Heart left ventricle (tissue), 16 donors: ENCODE results near the gene ETV4. TPM values are rescaled to one million over a fixed set of nuclear protein-coding genes. Genes with fewer than 3 reads are reported as not detected.

Source experiments
- ATAC-seq, 4 donors: fragments of 200-7000 bp; cut with Tn5 transposase; one replicate each; pipeline ENCODE4 v1.9.1; 2020 to 2022; ENCODE audit warnings: moderate library complexity in 4 of 4, mild to moderate bottlenecking in 3 of 4, moderate number of reproducible peaks in 1 of 4
- DNase-seq, 5 donors: peaks; one replicate each; pipeline ENCODE4 v3.0.0-alpha.2; 2020
- H3K27ac ChIP-seq, 12 donors: fragments of 200-600 bp; sonication (generic) in 4 of 12; one replicate each; pipeline versions ENCODE4 v1.5.0 to v1.8.0; 2016 to 2022; ENCODE audit warnings: mild to moderate bottlenecking in 2 of 12
- H3K27me3 ChIP-seq, 9 donors: fragments of 200-600 bp; sonication (generic) in 2 of 9; one replicate each; pipeline versions ENCODE4 v1.5.1 to v1.8.0; 2016 to 2022; ENCODE audit warnings: mild to moderate bottlenecking in 3 of 9
- H3K36me3 ChIP-seq, 9 donors: fragments of 200-600 bp; sonication (generic) in 2 of 9; one replicate each; pipeline versions ENCODE4 v1.5.0 to v1.8.0; 2018 to 2022; ENCODE audit warnings: mild to moderate bottlenecking in 2 of 9
- H3K4me1 ChIP-seq, 12 donors: fragments of 200-600 bp; sonication (generic) in 4 of 12; one replicate each; pipeline versions ENCODE4 v1.5.0 to v1.8.0; 2016 to 2022; ENCODE audit warnings: mild to moderate bottlenecking in 3 of 12
- H3K4me3 ChIP-seq, 12 donors: fragments of 200-600 bp; sonication (generic) in 4 of 12; one replicate each; pipeline versions ENCODE4 v1.5.0 to v1.8.0; 2017 to 2022; ENCODE audit warnings: mild to moderate bottlenecking in 9 of 12, moderate library complexity in 4 of 12
- H3K9me3 ChIP-seq, 12 donors: fragments of 200-600 bp; sonication (generic) in 4 of 12; one replicate each; pipeline versions ENCODE4 v1.5.0 to v1.8.0; 2016 to 2022; ENCODE audit warnings: mild to moderate bottlenecking in 1 of 12
- POLR2A ChIP-seq, 2 donors: fragments of 450-650 bp; IDR thresholded peaks; one replicate each; pipeline ENCODE4 v1.6.1; 2017; ENCODE audit warnings: antibody characterized with exemption in 2 of 2, mild to moderate bottlenecking in 2 of 2, moderate library complexity in 2 of 2
- WGBS, 4 donors: extraction: QIAGEN DNeasy Blood & Tissue Kit in 2 of 4; methylation state at CpG; one replicate each; pipeline versions ENCODE4 v1.1.5 to v1.1.7; 2013 to 2018; 5-methylcytosine and 5-hydroxymethylcytosine counted together
- intact Hi-C, 10 donors: fragments of 100-400 bp; cut with DNase I; formaldehyde crosslinking; loops; one replicate each; pipeline versions ENCODE4 v1.11.1 to v1.14.2; 2022
- polyA plus RNA-seq, 2 donors: library from polyadenylated mRNA; stranded (reverse); fragments of 200-250 nt; gene quantifications; one replicate each; pipeline ENCODE4 v1.2.3, GENCODE V29; 2013
- total RNA-seq, 9 donors: library from RNA; depleted of rRNA in 2 of 9; stranded (reverse); fragments of >200 nt in 2 of 9; fragmentation: NEBNext Ultra II Directional in 3 of 9; extraction: Animal tissue kit (Norgen Biotek cat#: 25700) in 3 of 9; gene quantifications; one replicate each; pipeline versions ENCODE4 v1.1.0 to v1.2.4, GENCODE V29; 2016 to 2023
- TF ChIP-seq, protein P1 (sequence below), 12 donors: fragments of 200-600 bp; sonication (generic) in 4 of 12; IDR thresholded peaks; one replicate each; pipeline versions ENCODE4 v1.5.0 to v1.8.0; 2018 to 2022; ENCODE audit warnings: antibody characterized with exemption in 12 of 12, mild to moderate bottlenecking in 5 of 12
- donor health status: ischemic (EF 13 %, LVEDD 7.1; RV severe dilation, severe dysfunction).
- donor health status: healthy with polysubstance abuse.
- donor health status: DM: no; HTN: yes; CAD: no.
- donor health status: DM: no; HTN: no; CAD: no.
- donor health status: ischemic (EF 25% LVEDD 6.9; RV normal size, moderate dysfunction).
- donor health status: ischemic (EF 25% LVEDD 5.7; RV mildly dilated, moderate dysfunction).
- donor health status: healthy.
- donor health status: DM: yes; HTN: yes; CAD: no.
- donor health status: ischemic (EF 35%, LVEDD 5.7; RV mildly dilated, moderate dysfunction).
- donor health status: nonischemic (EF 11% LVEDD 7.7; RV severe dilation, severe dysfunction).
- donor health status: DM: yes; HTN: yes; CAD: no.
- donor health status: PGD.
- donor health status: ischemic (EF 29% LVEDD 5.4; RV normal size, mild dysfunction).
- donor health status: nonischemic (EF 23%, LVEDD 6.1; RV moderate dilation, normal function).

The ETV4 gene
- total and polyA plus RNA-seq, 11 donors, result 0.30 to 1.7 (median 0.74) TPM

GRCh38 chr17:43560461-43561427 is 14.6 kb upstream of the ETV4 start:
- Histone ChIP-seq H3K27me3 (peaks cover 0 to 18% (median 0%) of the 10 kb centered on the region in 9 donors), H3K9me3 (no peaks in the 10 kb centered on the region), H3K36me3 (no peaks in the 10 kb centered on the region), H3K27ac (no peak overlapping the region), H3K4me3 (no peak overlapping the region), H3K4me1 (peaks cover 0 to 20% (median 8%) of the 10 kb centered on the region in 12 donors)
- DNase-seq (no peak), ATAC-seq (no peak)
- TF ChIP-seq, protein P1, sequence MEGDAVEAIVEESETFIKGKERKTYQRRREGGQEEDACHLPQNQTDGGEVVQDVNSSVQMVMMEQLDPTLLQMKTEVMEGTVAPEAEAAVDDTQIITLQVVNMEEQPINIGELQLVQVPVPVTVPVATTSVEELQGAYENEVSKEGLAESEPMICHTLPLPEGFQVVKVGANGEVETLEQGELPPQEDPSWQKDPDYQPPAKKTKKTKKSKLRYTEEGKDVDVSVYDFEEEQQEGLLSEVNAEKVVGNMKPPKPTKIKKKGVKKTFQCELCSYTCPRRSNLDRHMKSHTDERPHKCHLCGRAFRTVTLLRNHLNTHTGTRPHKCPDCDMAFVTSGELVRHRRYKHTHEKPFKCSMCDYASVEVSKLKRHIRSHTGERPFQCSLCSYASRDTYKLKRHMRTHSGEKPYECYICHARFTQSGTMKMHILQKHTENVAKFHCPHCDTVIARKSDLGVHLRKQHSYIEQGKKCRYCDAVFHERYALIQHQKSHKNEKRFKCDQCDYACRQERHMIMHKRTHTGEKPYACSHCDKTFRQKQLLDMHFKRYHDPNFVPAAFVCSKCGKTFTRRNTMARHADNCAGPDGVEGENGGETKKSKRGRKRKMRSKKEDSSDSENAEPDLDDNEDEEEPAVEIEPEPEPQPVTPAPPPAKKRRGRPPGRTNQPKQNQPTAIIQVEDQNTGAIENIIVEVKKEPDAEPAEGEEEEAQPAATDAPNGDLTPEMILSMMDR (IDR thresholded peaks at IDR 0.05), result no peak
- TF ChIP-seq POLR2A (IDR thresholded peaks at IDR 0.05), result no peak
- 86 to 92% (median 92%) methylated on average over 6 to 7 of the region's 7 CpGs for WGBS, 4 donors
- intact Hi-C loops, result loop anchor here in 2 of 10 donors (5.0 kb wide), 1 partner anchor 38 kb away; no protein-coding TSS in a partner anchor

DNA sequence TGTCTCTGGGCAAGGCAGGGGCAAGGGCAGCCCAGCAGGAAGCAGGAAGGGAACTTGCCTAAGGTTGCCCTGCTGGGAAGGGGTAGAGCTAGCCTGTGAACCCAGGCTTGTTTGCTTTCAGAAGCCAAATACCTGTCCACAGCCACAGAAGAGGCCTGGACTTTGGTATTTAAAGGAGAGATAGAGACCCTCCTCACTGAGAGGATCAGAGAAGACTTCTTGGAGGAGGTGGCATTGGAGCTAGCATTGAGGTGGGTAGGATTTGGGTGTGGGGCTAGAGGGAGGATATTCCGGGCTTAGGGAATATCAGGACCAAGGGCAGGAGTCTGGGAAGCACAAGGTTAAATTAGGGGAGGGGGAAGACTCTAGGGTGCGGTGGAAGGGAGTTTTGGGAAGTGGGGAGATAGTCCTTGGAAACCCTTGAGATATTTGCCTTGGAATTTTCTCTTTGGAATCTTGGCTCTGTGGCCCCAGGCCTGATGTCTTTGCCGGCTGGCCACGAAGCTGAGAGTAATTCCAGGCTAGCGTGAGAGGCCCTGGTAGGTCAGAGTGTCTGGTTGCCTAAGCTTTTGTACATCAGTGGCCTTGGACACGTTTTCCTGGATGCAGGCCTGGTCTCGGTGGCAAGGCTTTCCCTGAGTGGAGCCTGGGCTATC is 13.1 kb upstream of the ETV4 start:
- 42 to 86% (median 74%) methylated on average over 5 to 7 of the region's 7 CpGs for WGBS, 4 donors
- Histone ChIP-seq H3K27ac (peak overlapping the region in 1 of 12 donors; percentile 42), H3K4me3 (no peak overlapping the region), H3K4me1 (peaks cover 0 to 20% (median 8%) of the 10 kb centered on the region in 12 donors), H3K9me3 (no peaks in the 10 kb centered on the region), H3K27me3 (peaks cover 0 to 18% (median 0%) of the 10 kb centered on the region in 9 donors), H3K36me3 (no peaks in the 10 kb centered on the region)
- ATAC-seq (peak in 3 of 4 donors; percentile 20 to 59 (median 50)), DNase-seq (no peak)
- intact Hi-C loops, result loop anchor here in 1 of 10 donors (5.0 kb wide), 1 partner anchor 42 kb away; no protein-coding TSS in a partner anchor
- TF ChIP-seq POLR2A (IDR thresholded peaks at IDR 0.05), result no peak
- TF ChIP-seq, protein P1 (IDR thresholded peaks at IDR 0.05), result no peak

DNA sequence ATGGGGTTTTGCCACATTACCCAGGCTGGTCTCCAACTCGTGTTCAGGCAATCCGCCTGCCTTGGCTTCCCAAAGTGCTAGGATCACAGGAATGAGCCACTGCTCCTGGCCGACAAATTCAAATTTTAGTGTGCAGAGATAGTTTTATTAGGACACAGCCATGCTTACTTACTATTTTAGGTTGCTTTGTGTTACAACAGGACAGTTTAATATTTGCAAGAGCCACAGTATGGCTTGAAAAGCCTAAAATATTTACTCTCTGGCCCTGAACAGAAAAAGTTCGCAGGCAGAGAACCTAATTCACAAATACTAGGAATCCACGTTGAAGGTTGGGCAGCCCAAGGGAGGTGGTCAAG is 12.6 kb upstream of the ETV4 start:
- Histone ChIP-seq H3K9me3 (no peaks in the 10 kb centered on the region), H3K27ac (no peak overlapping the region), H3K27me3 (peaks cover 0 to 20% (median 0%) of the 10 kb centered on the region in 9 donors), H3K4me1 (peaks cover 0 to 20% (median 8%) of the 10 kb centered on the region in 12 donors), H3K4me3 (no peak overlapping the region), H3K36me3 (no peaks in the 10 kb centered on the region)
- TF ChIP-seq, protein P1 (IDR thresholded peaks at IDR 0.05), result no peak
- no peak for TF ChIP-seq POLR2A (IDR thresholded peaks at IDR 0.05)
- no peak for DNase-seq
- intact Hi-C loops, result loop anchor here in 1 of 10 donors (5.0 kb wide), 1 partner anchor 41 kb away; no protein-coding TSS in a partner anchor
- ATAC-seq, result no peak
- WGBS, 4 donors, result 83 to 94% (median 94%) methylated on average over 5 of the region's 5 CpGs

- WGBS, 4 donors, result 51 to 63% (median 61%) methylated on average over 5 of the region's 5 CpGs
These were observed 10.2 kb upstream of the ETV4 start for GRCh38 chr17:43556292-43556691.

More at GRCh38 chr17:43556292-43556691, 10.2 kb upstream of the ETV4 start:
- ATAC-seq, result peak in 2 of 4 donors; percentile 49 to 81
- H3K27ac ChIP-seq, result no peak overlapping the region
- intact Hi-C loops, result loop anchor here in 1 of 10 donors (5.0 kb wide), 1 partner anchor 39 kb away; no protein-coding TSS in a partner anchor
- no peaks in the 10 kb centered on the region for H3K9me3 ChIP-seq
- TF ChIP-seq, protein P1 (IDR thresholded peaks at IDR 0.05), result no peak
- no peak for TF ChIP-seq POLR2A (IDR thresholded peaks at IDR 0.05)
- peaks cover 0 to 6% (median 0%) of the 10 kb centered on the region in 9 donors for H3K27me3 ChIP-seq
- no peak overlapping the region for H3K4me3 ChIP-seq
- H3K36me3 ChIP-seq, result no peaks in the 10 kb centered on the region
- H3K4me1 ChIP-seq, result peaks cover 0 to 20% (median 2%) of the 10 kb centered on the region in 12 donors
- no peak for DNase-seq
